LNCaP clone FGC (cell line): ENCODE data around the gene SELENOK.

Source experiments
- DNase-seq: peaks from one replicate; pipeline ENCODE4 v3.0.0-alpha.2; 2011; ENCODE audit warnings: low read depth
- H3K4me3 ChIP-seq: 2 replicates; pipeline ENCODE4 v1.5.1; 2011; ENCODE audit warnings: mild to moderate bottlenecking, low read depth, low read length, control low read depth
- TF ChIP-seq, protein P1 (sequence below): IDR thresholded peaks from 2 replicates; pipeline ENCODE4 v1.5.1; 2012; ENCODE audit warnings: mild to moderate bottlenecking; ENCODE audit not compliant: control insufficient read depth, insufficient read depth; ENCODE audit errors: extremely low read depth

The SELENOK gene

GRCh38 chr3:53837331-53837730 lies 54.3 kb downstream of the SELENOK start:
- TF ChIP-seq, protein P1, sequence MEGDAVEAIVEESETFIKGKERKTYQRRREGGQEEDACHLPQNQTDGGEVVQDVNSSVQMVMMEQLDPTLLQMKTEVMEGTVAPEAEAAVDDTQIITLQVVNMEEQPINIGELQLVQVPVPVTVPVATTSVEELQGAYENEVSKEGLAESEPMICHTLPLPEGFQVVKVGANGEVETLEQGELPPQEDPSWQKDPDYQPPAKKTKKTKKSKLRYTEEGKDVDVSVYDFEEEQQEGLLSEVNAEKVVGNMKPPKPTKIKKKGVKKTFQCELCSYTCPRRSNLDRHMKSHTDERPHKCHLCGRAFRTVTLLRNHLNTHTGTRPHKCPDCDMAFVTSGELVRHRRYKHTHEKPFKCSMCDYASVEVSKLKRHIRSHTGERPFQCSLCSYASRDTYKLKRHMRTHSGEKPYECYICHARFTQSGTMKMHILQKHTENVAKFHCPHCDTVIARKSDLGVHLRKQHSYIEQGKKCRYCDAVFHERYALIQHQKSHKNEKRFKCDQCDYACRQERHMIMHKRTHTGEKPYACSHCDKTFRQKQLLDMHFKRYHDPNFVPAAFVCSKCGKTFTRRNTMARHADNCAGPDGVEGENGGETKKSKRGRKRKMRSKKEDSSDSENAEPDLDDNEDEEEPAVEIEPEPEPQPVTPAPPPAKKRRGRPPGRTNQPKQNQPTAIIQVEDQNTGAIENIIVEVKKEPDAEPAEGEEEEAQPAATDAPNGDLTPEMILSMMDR: no peak
- H3K4me3 ChIP-seq: no peak overlapping the region
- no peak for DNase-seq

GRCh38 chr3:53836084-53836872 lies 55.4 kb downstream of the SELENOK start:
- no peak for DNase-seq
- TF ChIP-seq, protein P1: no peak
- no peak overlapping the region for H3K4me3 ChIP-seq

GRCh38 chr3:53835257-53835656 lies 56.4 kb downstream of the SELENOK start:
- DNase-seq: no peak
- TF ChIP-seq, protein P1: no peak

DNA sequence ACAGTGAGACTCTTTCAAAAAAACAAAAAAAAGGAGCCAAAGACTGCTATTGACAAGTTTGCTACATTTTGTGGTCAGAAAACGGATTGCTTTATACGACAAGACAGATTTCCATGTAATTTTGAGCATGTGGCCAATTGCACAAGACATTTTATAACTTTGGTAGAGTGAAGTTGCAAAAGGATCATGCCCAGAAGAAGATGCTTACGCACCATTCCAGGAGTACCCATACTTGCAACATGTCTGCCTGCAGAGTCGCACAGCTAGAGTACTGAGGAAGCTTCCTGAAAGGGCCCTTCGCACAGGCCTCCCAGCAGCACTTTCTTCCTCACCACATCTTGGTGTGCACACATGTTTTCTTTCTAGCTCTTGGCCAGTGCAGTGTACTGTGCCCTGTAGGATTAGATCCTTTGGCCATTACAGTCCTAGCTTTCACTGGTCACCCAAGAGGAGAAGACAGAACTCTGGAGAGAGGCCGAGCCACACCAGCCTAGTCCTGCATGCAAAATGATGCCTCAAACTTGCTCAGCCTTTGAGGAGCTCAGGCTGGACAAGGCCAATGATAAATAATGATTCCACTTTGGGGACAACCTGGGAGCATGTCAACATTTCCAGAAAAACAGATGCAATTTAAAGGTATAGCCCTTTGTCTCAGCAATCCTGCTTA lies 57.1 kb downstream of the SELENOK start:
- TF ChIP-seq, protein P1: no peak
- DNase-seq: no peak
- no peak overlapping the region for H3K4me3 ChIP-seq

More at GRCh38 chr3:53835257-53835656, 56.4 kb downstream of the SELENOK start:
- H3K4me3 ChIP-seq: no peak overlapping the region
